GM10248 (cell line): ENCODE measurements around the gene LSP1.
"Not testable (repeated sequence)": the region's sequence is repeated elsewhere in the genome, so short reads cannot be mapped to it uniquely, and the experiment has no call there.

Experiments used
- CTCF ChIA-PET: fragments of 300-600 bp; sonication (Branson Sonifier 250); formaldehyde crosslinking; extraction: SDS; loops from one replicate; lab custom pipeline; 2021; ENCODE audit warnings: antibody characterized with exemption; lab: Yijun Ruan, JAX
- POLR2A ChIA-PET: fragments of 350-650 bp; sonication (Branson Sonifier 250); formaldehyde crosslinking; extraction: SDS; loops from one replicate; lab custom pipeline; 2020; ENCODE audit warnings: antibody characterized with exemption; lab: Yijun Ruan, JAX
- DNase-seq: peaks from one replicate; pipeline ENCODE4 v3.0.0; 2012; ENCODE audit errors: extremely low spot score
- CTCF ChIP-seq: IDR thresholded peaks from 2 replicates; pipeline ENCODE4 v1.5.1; 2012; ENCODE audit warnings: mild to moderate bottlenecking, low read depth; ENCODE audit errors: extremely low read depth, missing control alignments, control extremely low read depth

LSP1 gene

GRCh38 chr11:1812274-1812673 lies 40.6 kb upstream of the LSP1 start:
- ChIA-PET CTCF (interaction anchor here (2.7 kb wide), 1 partner anchor 119 kb away, joined by 6 read pairs; no protein-coding TSS in a partner anchor), POLR2A (no interaction called here)
- TF ChIP-seq CTCF, result no peak
- DNase-seq, result no peak

GRCh38 chr11:1812801-1813200 lies 40.1 kb upstream of the LSP1 start:
- no peak for TF ChIP-seq CTCF
- ChIA-PET POLR2A (no interaction called here), CTCF (interaction anchor here (2.7 kb wide), 1 partner anchor 120 kb away, joined by 6 read pairs; no protein-coding TSS in a partner anchor)
- DNase-seq, result no peak

- DNase-seq, POLR2A ChIA-PET, CTCF ChIA-PET: not testable (repeated sequence)
These were observed 39.5 kb upstream of the LSP1 start for GRCh38 chr11:1813356-1813755.

GRCh38 chr11:1814691-1815090 lies 38.2 kb upstream of the LSP1 start:
- no peak for DNase-seq
- TF ChIP-seq CTCF, result no peak
- ChIA-PET POLR2A (no interaction called here), CTCF (interaction anchor here (4.3 kb wide), 1 partner anchor 121 kb away, joined by 21 read pairs; no protein-coding TSS in a partner anchor)

- ChIA-PET CTCF (interaction anchor here (0.9 to 4.3 kb wide), 3 partner anchors 9 to 187 kb away, joined by 3 to 21 read pairs (median 3); no protein-coding TSS in a partner anchor), POLR2A (no interaction called here)
- TF ChIP-seq CTCF, result no peak
- no peak for DNase-seq
These were observed 37.6 kb upstream of the LSP1 start for GRCh38 chr11:1815311-1815710.

GRCh38 chr11:1815751-1816150 lies 37.1 kb upstream of the LSP1 start:
- ChIA-PET CTCF (interaction anchor here (0.9 to 4.3 kb wide), 3 partner anchors 9 to 186 kb away, joined by 3 to 21 read pairs (median 3); no protein-coding TSS in a partner anchor), POLR2A (no interaction called here)
- no peak for TF ChIP-seq CTCF
- DNase-seq, result no peak

GRCh38 chr11:1817000-1817399 lies 35.9 kb upstream of the LSP1 start:
- TF ChIP-seq CTCF, result no peak
- ChIA-PET POLR2A (no interaction called here), CTCF (interaction anchor here (2.3 to 4.3 kb wide), 2 partner anchors 123 to 164 kb away, joined by 6 to 21 read pairs; no protein-coding TSS in a partner anchor)
- DNase-seq, result no peak
